SKM-1 (cell line): ENCODE data around the gene MYO18B.

Experiments used
- DNase-seq: peaks from one replicate; lab custom pipeline; 2025; ENCODE audit not compliant: unreplicated experiment; lab: John Stamatoyannopoulos, UW

Gene MYO18B

GRCh38 chr22:25843660-25844405 is 101.8 kb downstream of the MYO18B start:
- no peak for DNase-seq

DNA sequence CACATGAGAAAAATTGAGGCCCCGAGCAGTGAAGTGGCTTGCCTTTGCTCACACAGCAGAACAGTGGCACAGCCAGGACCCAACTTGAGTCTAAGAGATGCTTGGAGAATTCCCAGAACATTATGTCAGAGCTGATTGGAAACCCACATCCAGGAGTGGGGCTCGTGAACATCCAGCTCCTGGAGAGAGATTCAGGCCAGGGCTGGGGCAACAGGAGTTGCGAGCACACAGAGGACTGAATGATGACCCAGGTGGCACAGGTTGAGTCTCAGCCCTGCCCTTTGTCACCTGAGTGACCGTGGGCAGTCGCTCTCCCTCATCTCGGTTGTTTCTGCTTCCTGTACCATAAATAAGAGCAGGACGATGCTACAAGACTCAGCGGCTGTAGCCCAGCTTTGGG is 102.6 kb downstream of the MYO18B start:
- no peak for DNase-seq

DNA sequence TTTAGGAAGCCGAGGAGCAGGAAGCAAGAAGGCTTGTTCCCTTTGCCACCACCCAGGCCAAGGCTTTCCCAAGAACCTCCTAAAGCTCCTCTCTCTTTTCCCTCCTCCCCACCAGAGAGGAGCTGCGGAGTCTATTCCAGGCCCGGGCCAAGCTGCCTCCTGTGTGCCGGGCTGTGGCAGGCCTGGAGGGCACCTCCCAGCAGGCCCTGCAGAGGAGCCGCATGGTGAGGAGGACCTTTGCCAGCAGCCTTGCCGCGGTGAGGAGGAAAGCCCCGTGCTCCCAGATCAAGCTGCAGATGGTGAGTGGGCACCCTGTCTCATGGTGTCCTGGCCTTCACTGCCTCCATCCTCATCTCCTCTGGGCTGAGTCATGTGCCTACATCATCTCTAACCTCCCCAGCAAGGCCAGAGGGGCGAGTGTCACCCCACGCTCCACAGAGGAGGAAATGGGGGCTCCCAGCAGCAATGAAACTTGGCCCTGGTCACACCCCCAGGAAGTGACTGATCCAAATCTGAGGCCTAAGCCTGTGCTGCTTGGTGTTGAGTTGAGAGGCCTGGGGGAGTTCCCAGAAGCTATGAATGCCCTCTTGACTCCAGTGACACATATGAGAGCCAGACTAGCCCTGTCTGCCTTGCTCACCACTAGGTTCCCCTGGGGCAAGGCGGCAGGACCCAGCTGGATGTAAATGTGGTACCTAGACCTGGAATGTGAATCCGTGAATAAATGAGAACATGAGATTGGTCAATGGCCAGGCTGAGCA is 104.2 kb downstream of the MYO18B start:
- no peak for DNase-seq

- DNase-seq, result no peak
Measured at GRCh38 chr22:25847451-25847850, 105.5 kb downstream of the MYO18B start.

- DNase-seq, result no peak
Measured at GRCh38 chr22:25848954-25849353, 107.0 kb downstream of the MYO18B start.

DNA sequence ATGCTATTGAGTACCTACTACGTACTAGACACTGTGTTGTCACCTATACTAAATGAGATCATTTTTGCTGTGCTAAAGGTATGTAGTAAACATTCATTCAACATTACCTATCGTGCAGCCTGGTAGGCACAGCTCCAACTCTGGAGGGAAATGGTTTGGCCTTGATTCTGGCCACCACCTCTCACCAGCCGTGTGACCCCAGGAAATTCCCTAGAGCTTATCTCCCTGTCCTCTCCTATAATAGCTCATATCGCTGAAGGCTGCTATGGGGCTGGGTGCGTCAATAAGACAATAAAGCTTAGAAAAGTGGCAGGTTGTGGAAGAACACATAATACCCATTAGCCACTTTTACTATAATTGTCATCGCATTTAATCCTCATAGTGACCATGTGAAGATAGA is 107.5 kb downstream of the MYO18B start:
- no peak for DNase-seq

- no peak for DNase-seq
Measured at GRCh38 chr22:25852223-25852622, 110.2 kb downstream of the MYO18B start.

- DNase-seq, result no peak
Measured at GRCh38 chr22:25853078-25853477, 111.1 kb downstream of the MYO18B start.

DNA sequence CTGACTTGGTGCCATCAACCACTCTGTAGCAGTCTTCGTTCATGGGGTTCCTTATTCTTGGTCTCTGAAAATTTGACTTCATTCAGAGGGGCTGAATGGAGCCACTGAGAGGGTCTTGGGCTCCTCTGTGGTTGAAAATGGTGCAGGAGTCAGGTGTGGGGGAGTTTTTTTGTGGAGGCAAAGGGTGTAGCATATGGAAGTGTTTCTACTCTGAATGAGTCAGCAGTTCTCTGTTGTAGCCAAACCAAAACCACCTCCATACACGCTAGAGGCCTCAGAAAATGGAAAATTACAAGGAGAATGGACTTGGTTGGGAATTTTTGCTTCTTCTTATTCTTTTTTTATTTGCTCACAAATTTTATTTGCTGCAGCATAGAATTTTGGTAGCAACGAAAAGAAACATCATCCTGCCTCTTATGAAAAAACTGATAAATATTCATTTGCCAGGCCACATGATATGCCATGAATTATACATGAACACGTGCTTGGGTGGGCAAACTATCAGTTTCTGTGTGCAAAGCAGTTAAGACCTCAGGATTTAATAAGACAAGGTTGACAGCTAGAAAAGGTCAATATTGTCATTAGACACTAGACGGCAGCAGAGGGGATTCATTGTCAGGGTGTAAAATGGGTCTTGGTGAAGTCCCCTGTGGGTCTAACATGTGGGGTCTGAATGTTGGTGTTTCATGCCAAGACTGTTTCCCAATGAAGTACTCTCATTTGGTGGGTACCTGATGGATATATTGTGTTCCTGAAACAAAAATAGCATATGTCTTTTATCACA is 111.7 kb downstream of the MYO18B start:
- DNase-seq, result no peak

- no peak for DNase-seq
Measured at GRCh38 chr22:25869771-25870170, 127.8 kb downstream of the MYO18B start.

DNA sequence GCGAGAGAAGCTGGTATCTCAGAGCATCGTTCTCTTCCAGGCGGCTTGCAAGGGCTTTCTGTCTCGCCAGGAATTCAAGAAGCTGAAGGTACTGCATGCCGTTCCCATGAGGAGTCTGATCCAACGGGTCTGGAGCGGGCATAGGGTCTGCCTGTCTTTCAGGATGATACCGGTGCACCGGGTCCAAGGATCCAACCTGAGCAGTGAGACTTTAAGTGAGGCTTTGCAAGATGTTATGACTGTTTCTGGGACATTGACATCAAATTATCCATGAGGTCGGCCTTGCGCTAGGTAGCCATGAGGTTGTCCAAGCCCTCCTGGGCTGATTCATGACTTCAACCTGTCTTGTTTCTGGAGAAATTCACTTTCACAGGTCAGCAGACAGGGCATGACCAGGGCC is 132.3 kb downstream of the MYO18B start:
- no peak for DNase-seq

- no peak for DNase-seq
Measured at GRCh38 chr22:25875461-25875860, 133.5 kb downstream of the MYO18B start.

GRCh38 chr22:25876871-25877270 is 134.9 kb downstream of the MYO18B start:
- no peak for DNase-seq

DNA sequence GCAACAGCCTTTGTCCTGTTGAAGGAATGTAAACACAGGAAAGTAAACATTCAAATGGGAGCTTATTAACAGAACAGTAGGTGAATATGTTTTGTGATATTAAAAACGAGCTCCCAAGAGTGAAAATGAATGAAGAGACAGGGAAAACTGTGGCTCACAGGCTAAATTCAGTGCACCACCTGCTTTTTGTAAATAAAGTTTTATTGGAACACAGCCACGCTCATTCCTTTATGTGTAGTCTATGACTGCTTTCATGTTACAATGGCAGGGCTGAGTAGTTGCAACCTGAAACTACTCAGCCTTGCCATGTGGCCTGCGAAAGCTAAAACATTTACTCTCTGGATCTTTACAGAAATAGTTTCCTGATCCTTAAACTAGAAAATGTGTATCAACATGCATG is 136.9 kb downstream of the MYO18B start:
- no peak for DNase-seq

- DNase-seq, result no peak
Measured at GRCh38 chr22:25880524-25880923, 138.5 kb downstream of the MYO18B start.

DNA sequence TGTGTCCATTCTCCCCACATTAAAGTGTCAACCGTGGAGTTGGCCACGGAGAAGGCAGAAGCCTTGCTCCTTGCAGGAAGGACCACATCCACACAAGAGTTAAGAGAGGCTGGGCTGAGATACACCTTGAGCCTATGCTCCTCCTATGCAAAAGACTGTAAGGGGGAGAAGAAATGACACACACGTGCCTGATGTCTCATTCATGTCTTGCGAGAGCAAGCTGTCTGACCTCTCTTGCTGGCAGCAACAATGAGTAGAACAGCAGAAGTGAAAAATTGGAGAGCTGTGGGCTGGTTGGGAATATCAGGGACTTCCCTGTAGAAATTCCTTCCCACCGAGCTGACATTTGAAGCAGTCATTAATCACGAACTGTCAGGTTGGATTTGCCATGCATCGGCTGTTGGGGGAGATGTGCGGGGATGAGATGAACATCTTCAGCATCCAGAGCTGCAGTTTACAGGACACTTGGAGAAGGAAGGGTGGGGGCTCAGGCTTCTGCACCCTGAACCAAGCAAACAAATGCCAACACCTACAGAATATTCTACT is 139.3 kb downstream of the MYO18B start:
- DNase-seq, result no peak

GRCh38 chr22:25882360-25882759 is 140.4 kb downstream of the MYO18B start:
- no peak for DNase-seq

DNA sequence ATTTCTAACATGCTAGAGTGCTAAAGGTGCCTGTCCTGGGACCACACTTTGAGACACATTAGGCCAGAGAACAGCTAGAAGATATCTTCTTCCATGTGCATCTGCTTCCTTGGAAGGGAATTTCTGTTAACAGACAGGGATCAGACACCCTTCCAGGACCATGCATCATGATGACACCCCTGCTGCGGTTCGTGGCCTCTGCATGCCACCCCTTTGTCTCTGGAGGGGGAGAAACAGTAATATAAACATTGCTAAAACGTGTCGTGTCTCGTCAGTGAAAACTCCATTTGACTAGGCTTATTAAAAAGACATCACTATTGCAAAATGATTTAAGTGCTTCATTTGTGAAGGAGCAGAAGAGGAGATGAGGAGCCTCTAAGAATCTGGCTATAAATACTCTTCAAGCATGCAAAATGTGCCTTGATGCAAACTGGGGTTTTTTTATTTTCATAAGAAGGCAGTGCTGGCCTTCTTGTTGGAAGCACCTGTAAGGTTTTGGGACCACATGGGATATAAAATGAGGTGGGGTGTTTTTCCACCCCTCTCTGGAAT is 141.6 kb downstream of the MYO18B start:
- DNase-seq, result no peak

DNA sequence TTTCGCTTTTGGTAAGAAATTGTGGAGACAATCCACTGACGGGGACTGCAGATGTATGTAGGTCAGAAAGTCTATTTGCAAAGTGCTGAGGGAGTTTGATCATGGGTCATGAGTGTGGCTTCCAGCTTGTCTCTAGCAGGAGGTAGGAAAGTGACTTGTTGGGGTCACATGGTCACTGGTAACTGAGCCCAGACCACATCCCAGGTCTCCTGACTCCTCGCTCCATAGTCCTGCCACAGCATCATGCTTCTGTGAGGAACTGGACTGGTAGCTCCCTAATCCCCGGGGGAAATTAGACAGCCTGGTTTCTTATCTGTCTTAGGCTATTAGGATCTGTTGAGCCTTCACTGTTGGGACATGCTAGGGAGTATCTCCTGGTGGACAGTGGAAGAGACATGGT is 142.1 kb downstream of the MYO18B start:
- no peak for DNase-seq

GRCh38 chr22:25888399-25889054 is 146.5 kb downstream of the MYO18B start:
- DNase-seq, result no peak

DNA sequence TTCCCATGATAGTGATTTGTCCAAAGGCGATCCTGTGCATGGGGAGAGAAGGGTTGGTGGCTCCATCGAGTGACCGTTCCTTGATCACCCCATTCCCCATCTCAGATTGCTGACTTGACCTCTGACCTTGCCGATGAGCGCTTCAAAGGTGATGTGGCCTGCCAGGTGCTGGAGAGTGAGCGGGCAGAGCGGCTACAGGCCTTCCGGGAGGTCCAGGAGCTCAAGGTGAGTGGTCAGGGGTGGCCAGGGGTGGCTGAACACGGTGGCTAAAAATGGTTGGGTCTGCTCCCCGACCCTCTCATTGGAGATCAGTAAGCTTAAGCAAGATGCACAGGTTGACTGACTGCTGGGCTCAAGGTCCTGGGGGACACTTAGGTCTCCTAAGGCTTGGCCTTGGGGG is 148.7 kb downstream of the MYO18B start:
- no peak for DNase-seq
